Upper lobe of left lung (tissue), 6 donors: Measurements from ENCODE around the gene LAMA2. TPM values are rescaled to one million over a fixed set of nuclear protein-coding genes. Genes with fewer than 3 reads are reported as not detected.
A peak's percentile ranks its signal among the peaks of the same experiment; 100 is the strongest.
"Not testable (repeated sequence)": the region's sequence is repeated elsewhere in the genome, so short reads cannot be mapped to it uniquely, and the experiment has no call there.

Experiments used
- ATAC-seq, 2 donors: fragments of 200-7000 bp; cut with Tn5 transposase; one replicate each; pipeline ENCODE4 v1.9.1; 2022; ENCODE audit warnings: mild to moderate bottlenecking in 2 of 2, moderate library complexity in 2 of 2; ENCODE audit not compliant: low FRiP score in 2 of 2
- DNase-seq, 2 donors: peaks; one replicate each; pipeline ENCODE4 v3.0.0-alpha.2; 2019 to 2020
- H3K27ac ChIP-seq, 4 donors: fragments of 200-600 bp; sonication (generic); one replicate each; pipeline ENCODE4 v1.5.1; 2016 to 2019
- H3K27me3 ChIP-seq, 4 donors: fragments of 200-600 bp; sonication (generic); one replicate each; pipeline ENCODE4 v1.5.1; 2017 to 2019
- H3K36me3 ChIP-seq, 4 donors: fragments of 200-600 bp; sonication (generic); one replicate each; pipeline ENCODE4 v1.5.1; 2016 to 2019
- H3K4me1 ChIP-seq, 4 donors: fragments of 200-600 bp; sonication (generic); one replicate each; pipeline ENCODE4 v1.5.1; 2018 to 2019
- H3K4me3 ChIP-seq, 4 donors: fragments of 200-600 bp; sonication (generic); one replicate each; pipeline ENCODE4 v1.5.1; 2017 to 2019; ENCODE audit warnings: mild to moderate bottlenecking in 2 of 4, moderate library complexity in 1 of 4
- H3K9me3 ChIP-seq, 4 donors: fragments of 200-600 bp; sonication (generic); one replicate each; pipeline ENCODE4 v1.5.1; 2018 to 2019
- CTCF ChIP-seq, 6 experiments: fragments of 450-650 bp in 4 of 6; fragments of 200-600 bp in 2 of 6; sonication (generic) in 2 of 6; IDR thresholded peaks; one replicate each; pipeline ENCODE4 v1.5.1; 2016 to 2019; ENCODE audit warnings: antibody characterized with exemption in 6 of 6
- EP300 ChIP-seq, 4 donors: sonication (generic); formaldehyde crosslinking; IDR thresholded peaks; one replicate each; pipeline ENCODE4 v1.5.1; 2017; ENCODE audit warnings: antibody characterized with exemption in 4 of 4, control low read depth in 2 of 4
- POLR2A ChIP-seq, 4 donors: fragments of 450-650 bp; IDR thresholded peaks; one replicate each; pipeline ENCODE4 v1.5.1; 2016 to 2017; ENCODE audit warnings: antibody characterized with exemption in 4 of 4, mild to moderate bottlenecking in 2 of 4
- POLR2AphosphoS5 ChIP-seq, 2 donors: sonication (generic); formaldehyde crosslinking; IDR thresholded peaks; one replicate each; pipeline ENCODE4 v1.5.1; 2017; ENCODE audit warnings: antibody characterized with exemption in 2 of 2
- WGBS, 2 donors: methylation state at CpG; one replicate each; pipeline ENCODE4 v1.1.5; 2017 to 2018; 5-methylcytosine and 5-hydroxymethylcytosine counted together
- total RNA-seq, 6 donors: library from RNA; depleted of rRNA in 4 of 6; stranded (reverse); fragments of >200 nt in 4 of 6; gene quantifications; one replicate each; pipeline versions ENCODE4 v1.1.0 to v1.2.1, GENCODE V29; 2016 to 2021
- donor health status: DM: no; HTN: no; CAD: no; lungs with moderate emphysema.
- donor health status: DM: no; HTN: yes; CAD: no; lungs with severe emphysema.

LAMA2 gene
- total RNA-seq, 6 donors from 2014 or later: 41.9 to 82.8 (median 62.4) TPM

- Histone ChIP-seq H3K27me3 (no peaks in the 10 kb centered on the region), H3K36me3 (peaks cover 0 to 2% (median 0%) of the 10 kb centered on the region in 4 donors), H3K4me3 (no peak overlapping the region), H3K27ac (no peak overlapping the region), H3K9me3 (peaks cover 0 to 9% (median 3%) of the 10 kb centered on the region in 4 donors), H3K4me1 (no peaks in the 10 kb centered on the region)
- no peak for ATAC-seq
- no peak for DNase-seq
- 77 to 84% methylated on average over 3 of the region's 3 CpGs for WGBS, 2 donors
- TF ChIP-seq POLR2A (IDR thresholded peaks at IDR 0.05) (no peak), EP300 (IDR thresholded peaks at IDR 0.05) (no peak), POLR2AphosphoS5 (IDR thresholded peaks at IDR 0.05) (no peak), CTCF (IDR thresholded peaks at IDR 0.05) (no peak)
These were observed 164.9 kb downstream of the LAMA2 start for GRCh38 chr6:129047834-129048233.

- Histone ChIP-seq H3K4me1 (no peaks in the 10 kb centered on the region), H3K27me3 (no peaks in the 10 kb centered on the region), H3K9me3 (no peaks in the 10 kb centered on the region), H3K4me3 (no peak overlapping the region), H3K36me3 (peaks cover 0 to 2% (median 0%) of the 10 kb centered on the region in 4 donors), H3K27ac (no peak overlapping the region)
- WGBS, 2 donors: 82 to 87% methylated on average over 4 of the region's 4 CpGs
- no peak for ATAC-seq
- no peak for DNase-seq
- TF ChIP-seq EP300 (IDR thresholded peaks at IDR 0.05): no peak
- TF ChIP-seq POLR2AphosphoS5 (IDR thresholded peaks at IDR 0.05): no peak
- TF ChIP-seq CTCF (IDR thresholded peaks at IDR 0.05): no peak
- no peak for TF ChIP-seq POLR2A (IDR thresholded peaks at IDR 0.05)
These were observed 167.1 kb downstream of the LAMA2 start for GRCh38 chr6:129050086-129050485.

GRCh38 chr6:129053143-129053542 is 170.2 kb downstream of the LAMA2 start:
- 91 to 92% methylated on average over 13 of the region's 13 CpGs for WGBS, 2 donors
- DNase-seq: peak in 1 of 2 donors; percentile 15
- not testable (repeated sequence) for H3K27ac ChIP-seq, H3K4me1 ChIP-seq, H3K36me3 ChIP-seq, H3K9me3 ChIP-seq, H3K27me3 ChIP-seq, H3K4me3 ChIP-seq, ATAC-seq

DNA sequence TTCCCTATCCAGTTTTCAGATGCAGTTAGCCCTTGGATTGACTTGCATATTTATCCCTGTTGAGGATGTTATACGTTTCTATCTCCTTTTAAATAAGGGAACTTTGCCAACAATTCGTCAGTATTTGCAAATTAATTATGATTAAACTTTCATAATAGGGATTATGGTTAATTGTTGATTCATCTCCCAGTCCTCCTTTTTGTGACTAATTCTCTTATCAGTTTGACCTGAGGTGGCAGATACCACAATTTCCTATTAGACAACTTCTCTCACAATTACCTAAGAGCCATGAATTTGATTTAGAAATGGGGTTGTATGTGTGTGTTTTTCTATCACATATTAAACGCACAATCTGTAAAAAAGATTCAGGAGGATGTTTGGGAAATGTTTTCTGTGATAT is 172.9 kb downstream of the LAMA2 start:
- H3K36me3 ChIP-seq: no peaks in the 10 kb centered on the region
- H3K27me3 ChIP-seq: no peaks in the 10 kb centered on the region
- H3K27ac ChIP-seq: no peak overlapping the region
- DNase-seq (no peak), ATAC-seq (no peak)
- no peaks in the 10 kb centered on the region for H3K9me3 ChIP-seq
- H3K4me3 ChIP-seq: no peak overlapping the region
- 43 to 59% methylated on average over 3 of the region's 3 CpGs for WGBS, 2 donors
- no peak for TF ChIP-seq CTCF (IDR thresholded peaks at IDR 0.05)
- no peak for TF ChIP-seq EP300 (IDR thresholded peaks at IDR 0.05)
- TF ChIP-seq POLR2AphosphoS5 (IDR thresholded peaks at IDR 0.05): no peak
- TF ChIP-seq POLR2A (IDR thresholded peaks at IDR 0.05): no peak
- H3K4me1 ChIP-seq: no peaks in the 10 kb centered on the region

DNA sequence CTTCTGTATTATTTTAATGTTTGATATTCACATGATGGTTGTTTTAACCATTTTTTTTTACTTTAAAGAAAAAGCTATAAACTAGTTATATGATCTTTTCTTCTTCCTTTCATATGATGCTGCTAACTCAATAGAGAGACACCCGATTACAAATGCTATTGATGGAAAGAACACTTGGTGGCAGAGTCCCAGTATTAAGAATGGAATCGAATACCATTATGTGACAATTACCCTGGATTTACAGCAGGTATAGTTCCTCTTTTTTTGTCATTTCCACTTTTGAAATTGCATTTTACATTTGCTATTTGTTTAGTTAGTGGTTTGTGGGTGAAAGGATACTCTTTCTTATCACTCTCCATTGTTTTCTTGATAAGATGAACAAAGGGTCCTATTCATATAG is 176.7 kb downstream of the LAMA2 start:
- WGBS, 2 donors: 80 to 85% methylated on average over 2 of the region's 2 CpGs

More for the DNA sequence above, 176.7 kb downstream of the LAMA2 start:
- H3K4me3 ChIP-seq: no peak overlapping the region
- H3K36me3 ChIP-seq: peaks cover 0 to 5% (median 0%) of the 10 kb centered on the region in 4 donors
- no peak for ATAC-seq
- H3K4me1 ChIP-seq: no peaks in the 10 kb centered on the region
- H3K9me3 ChIP-seq: no peaks in the 10 kb centered on the region
- no peaks in the 10 kb centered on the region for H3K27me3 ChIP-seq
- DNase-seq: no peak
- H3K27ac ChIP-seq: no peak overlapping the region
- TF ChIP-seq CTCF (IDR thresholded peaks at IDR 0.05) (no peak), EP300 (IDR thresholded peaks at IDR 0.05) (no peak), POLR2AphosphoS5 (IDR thresholded peaks at IDR 0.05) (no peak), POLR2A (IDR thresholded peaks at IDR 0.05) (no peak)
